Measurements from ENCODE around the gene FEM1C. TPM values are rescaled to one million over a fixed set of nuclear protein-coding genes. Genes with fewer than 3 reads are reported as not detected.

Gene FEM1C
- total RNA-seq, 2 experiments from 2014 or later: 16.6 to 16.7 TPM

DNA sequence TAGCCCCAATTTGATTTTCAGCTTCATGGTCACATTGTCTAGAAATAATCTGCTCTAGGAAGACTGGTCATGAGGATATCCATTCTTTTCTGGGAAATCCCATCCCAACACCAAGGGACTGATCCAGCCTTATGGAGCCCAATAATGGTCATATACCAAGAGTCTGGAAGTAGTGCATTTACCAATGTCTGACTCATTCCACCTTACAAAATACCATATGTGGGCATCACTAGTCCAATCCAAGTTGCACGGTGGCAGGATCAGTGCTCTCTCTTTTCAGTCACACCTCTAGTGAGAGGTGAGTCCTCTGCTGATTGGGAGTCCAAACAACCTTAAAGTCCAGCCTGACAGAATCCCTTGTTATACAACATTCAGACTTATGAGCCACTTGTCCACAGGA, 73.7 kb downstream of the FEM1C start:
- CTCF ChIA-PET: interaction anchor here (1.0 kb wide), 1 partner anchor 10 kb away, joined by 4 read pairs; no protein-coding TSS in a partner anchor
- POLR2A ChIA-PET: no interaction called here
- no peak for ATAC-seq
- H3K4me3 Mint-ChIP-seq: no peak overlapping the region
- H3K4me1 Mint-ChIP-seq (ENCODE audit: low read depth): no peaks in the 10 kb centered on the region
- H3K36me3 Mint-ChIP-seq (ENCODE audit: low read depth): no peaks in the 10 kb centered on the region
- intact Hi-C loops (cut with micrococcal nuclease): no loop called here
- TF ChIP-seq, protein P1, sequence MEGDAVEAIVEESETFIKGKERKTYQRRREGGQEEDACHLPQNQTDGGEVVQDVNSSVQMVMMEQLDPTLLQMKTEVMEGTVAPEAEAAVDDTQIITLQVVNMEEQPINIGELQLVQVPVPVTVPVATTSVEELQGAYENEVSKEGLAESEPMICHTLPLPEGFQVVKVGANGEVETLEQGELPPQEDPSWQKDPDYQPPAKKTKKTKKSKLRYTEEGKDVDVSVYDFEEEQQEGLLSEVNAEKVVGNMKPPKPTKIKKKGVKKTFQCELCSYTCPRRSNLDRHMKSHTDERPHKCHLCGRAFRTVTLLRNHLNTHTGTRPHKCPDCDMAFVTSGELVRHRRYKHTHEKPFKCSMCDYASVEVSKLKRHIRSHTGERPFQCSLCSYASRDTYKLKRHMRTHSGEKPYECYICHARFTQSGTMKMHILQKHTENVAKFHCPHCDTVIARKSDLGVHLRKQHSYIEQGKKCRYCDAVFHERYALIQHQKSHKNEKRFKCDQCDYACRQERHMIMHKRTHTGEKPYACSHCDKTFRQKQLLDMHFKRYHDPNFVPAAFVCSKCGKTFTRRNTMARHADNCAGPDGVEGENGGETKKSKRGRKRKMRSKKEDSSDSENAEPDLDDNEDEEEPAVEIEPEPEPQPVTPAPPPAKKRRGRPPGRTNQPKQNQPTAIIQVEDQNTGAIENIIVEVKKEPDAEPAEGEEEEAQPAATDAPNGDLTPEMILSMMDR (IDR thresholded peaks at IDR 0.05): no peak
- peaks cover 16% of the 10 kb centered on the region for H3K27me3 Mint-ChIP-seq
- no peak overlapping the region for H3K27ac Mint-ChIP-seq
- DNase-seq: no peak
- H3K9me3 Mint-ChIP-seq: no peaks in the 10 kb centered on the region

Other genes with a start within 250 kb of the FEM1C start
- 1 to 10 TPM; 1.5 to 2.4 TPM for gene CCDC112, start 248.1 kb downstream of the FEM1C start, total RNA-seq
- under 1 TPM; 0.27 to 0.96 TPM for gene TICAM2, start 57.7 kb upstream of the FEM1C start, total RNA-seq
- gene TMED7, start 81.3 kb upstream of the FEM1C start, total RNA-seq: 10 to 100 TPM; 39.9 to 44.6 TPM